Measurements from ENCODE around the gene SEPTIN8.

The SEPTIN8 gene

DNA sequence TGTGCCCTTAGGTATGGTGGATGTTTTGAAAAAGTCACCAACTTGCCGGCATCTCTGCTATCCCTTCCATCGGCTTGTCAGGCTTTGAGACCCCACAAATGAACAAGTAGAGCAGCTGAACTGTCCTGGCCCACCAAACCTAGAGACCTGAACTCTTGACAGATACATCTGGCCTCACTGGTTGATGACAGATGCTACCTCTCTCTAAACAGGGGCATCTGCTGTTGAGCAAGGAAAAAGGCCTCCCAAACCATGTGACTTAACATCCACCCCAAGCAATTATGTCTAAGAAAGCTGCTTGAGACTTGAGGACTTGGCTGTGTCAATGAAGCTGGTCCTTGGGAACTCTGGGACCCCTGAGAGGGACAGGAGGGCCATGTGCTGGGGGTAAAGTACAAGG is 27.5 kb downstream of the SEPTIN8 start:
- H3K4me1 ChIP-seq (ENCODE audit: insufficient read depth, low read length, poor library complexity, severe bottlenecking): no peaks in the 10 kb centered on the region
- no peaks in the 10 kb centered on the region for H3K36me3 ChIP-seq (ENCODE audit: insufficient read depth, low read length)
- H3K9me2 ChIP-seq (replicated peaks; ENCODE audit: low read depth, low read length): no peaks in the 10 kb centered on the region
- H3K27me3 ChIP-seq (ENCODE audit: insufficient read depth, low read length, poor library complexity, severe bottlenecking): no peaks in the 10 kb centered on the region
- no peaks in the 10 kb centered on the region for H3K79me2 ChIP-seq (ENCODE audit: insufficient read depth, low read length)
- H4K20me1 ChIP-seq (ENCODE audit: insufficient read depth, low read length, poor library complexity, severe bottlenecking): no peaks in the 10 kb centered on the region
- H3K9me3 ChIP-seq (ENCODE audit: insufficient read depth, low read depth, low read length): no peaks in the 10 kb centered on the region
- no peak overlapping the region for H3K4me2 ChIP-seq (ENCODE audit: low read depth, low read length, poor library complexity, severe bottlenecking)
- H3K9ac ChIP-seq (ENCODE audit: low read depth, low read length, poor library complexity, severe bottlenecking): no peak overlapping the region
- no peak overlapping the region for H2AFZ ChIP-seq (ENCODE audit: low read length)
- no peak overlapping the region for H3K4me3 ChIP-seq (ENCODE audit: low read length, poor library complexity, severe bottlenecking)
- TF ChIP-seq EZH2phosphoT487 (IDR thresholded peaks at IDR 0.05; ENCODE audit: borderline replicate concordance): no peak
- TF ChIP-seq, protein P1, sequence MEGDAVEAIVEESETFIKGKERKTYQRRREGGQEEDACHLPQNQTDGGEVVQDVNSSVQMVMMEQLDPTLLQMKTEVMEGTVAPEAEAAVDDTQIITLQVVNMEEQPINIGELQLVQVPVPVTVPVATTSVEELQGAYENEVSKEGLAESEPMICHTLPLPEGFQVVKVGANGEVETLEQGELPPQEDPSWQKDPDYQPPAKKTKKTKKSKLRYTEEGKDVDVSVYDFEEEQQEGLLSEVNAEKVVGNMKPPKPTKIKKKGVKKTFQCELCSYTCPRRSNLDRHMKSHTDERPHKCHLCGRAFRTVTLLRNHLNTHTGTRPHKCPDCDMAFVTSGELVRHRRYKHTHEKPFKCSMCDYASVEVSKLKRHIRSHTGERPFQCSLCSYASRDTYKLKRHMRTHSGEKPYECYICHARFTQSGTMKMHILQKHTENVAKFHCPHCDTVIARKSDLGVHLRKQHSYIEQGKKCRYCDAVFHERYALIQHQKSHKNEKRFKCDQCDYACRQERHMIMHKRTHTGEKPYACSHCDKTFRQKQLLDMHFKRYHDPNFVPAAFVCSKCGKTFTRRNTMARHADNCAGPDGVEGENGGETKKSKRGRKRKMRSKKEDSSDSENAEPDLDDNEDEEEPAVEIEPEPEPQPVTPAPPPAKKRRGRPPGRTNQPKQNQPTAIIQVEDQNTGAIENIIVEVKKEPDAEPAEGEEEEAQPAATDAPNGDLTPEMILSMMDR (conservative IDR thresholded peaks at IDR 0.05; ENCODE audit: low read length): no peak
- H3F3A ChIP-seq (ENCODE audit: low read depth): no peaks in the 10 kb centered on the region

DNA sequence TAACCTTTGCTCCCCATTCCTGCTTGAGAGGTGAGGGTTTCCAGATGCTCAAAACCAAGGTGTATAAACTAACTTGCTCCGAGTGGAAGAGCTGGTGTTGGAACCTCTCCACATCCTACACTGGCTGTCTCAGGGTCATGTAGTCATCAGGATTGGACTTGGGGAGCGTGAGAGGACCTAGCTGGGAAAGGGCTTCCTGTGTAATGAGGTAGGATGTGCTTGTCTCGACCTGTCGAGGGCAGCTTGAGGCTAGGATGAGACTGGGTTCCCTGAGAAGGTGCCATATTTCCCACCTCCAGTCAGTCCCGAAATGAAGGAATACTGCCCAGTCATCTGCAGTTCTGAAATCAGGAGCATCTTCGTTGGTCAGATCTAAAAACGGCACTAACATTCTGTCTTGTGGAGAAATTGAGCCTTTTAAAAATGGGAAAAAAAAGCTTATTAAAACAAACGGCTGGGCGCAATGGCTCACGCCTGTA is 28.5 kb downstream of the SEPTIN8 start:
- no peaks in the 10 kb centered on the region for H4K20me1 ChIP-seq (ENCODE audit: insufficient read depth, low read length, poor library complexity, severe bottlenecking)
- H3K27me3 ChIP-seq (ENCODE audit: insufficient read depth, low read length, poor library complexity, severe bottlenecking): no peaks in the 10 kb centered on the region
- H3K9me2 ChIP-seq (replicated peaks; ENCODE audit: low read depth, low read length): no peaks in the 10 kb centered on the region
- H2AFZ ChIP-seq (ENCODE audit: low read length): no peak overlapping the region
- H3K9ac ChIP-seq (ENCODE audit: low read depth, low read length, poor library complexity, severe bottlenecking): no peak overlapping the region
- no peaks in the 10 kb centered on the region for H3K79me2 ChIP-seq (ENCODE audit: insufficient read depth, low read length)
- no peak overlapping the region for H3K4me2 ChIP-seq (ENCODE audit: low read depth, low read length, poor library complexity, severe bottlenecking)
- H3K36me3 ChIP-seq (ENCODE audit: insufficient read depth, low read length): no peaks in the 10 kb centered on the region
- H3K4me3 ChIP-seq (ENCODE audit: low read length, poor library complexity, severe bottlenecking): no peak overlapping the region
- H3K4me1 ChIP-seq (ENCODE audit: insufficient read depth, low read length, poor library complexity, severe bottlenecking): no peaks in the 10 kb centered on the region
- H3F3A ChIP-seq (ENCODE audit: low read depth): no peaks in the 10 kb centered on the region
- TF ChIP-seq, protein P1 (conservative IDR thresholded peaks at IDR 0.05; ENCODE audit: low read length): no peak
- no peak for TF ChIP-seq EZH2phosphoT487 (IDR thresholded peaks at IDR 0.05; ENCODE audit: borderline replicate concordance)
- H3K9me3 ChIP-seq (ENCODE audit: insufficient read depth, low read depth, low read length): no peaks in the 10 kb centered on the region

DNA sequence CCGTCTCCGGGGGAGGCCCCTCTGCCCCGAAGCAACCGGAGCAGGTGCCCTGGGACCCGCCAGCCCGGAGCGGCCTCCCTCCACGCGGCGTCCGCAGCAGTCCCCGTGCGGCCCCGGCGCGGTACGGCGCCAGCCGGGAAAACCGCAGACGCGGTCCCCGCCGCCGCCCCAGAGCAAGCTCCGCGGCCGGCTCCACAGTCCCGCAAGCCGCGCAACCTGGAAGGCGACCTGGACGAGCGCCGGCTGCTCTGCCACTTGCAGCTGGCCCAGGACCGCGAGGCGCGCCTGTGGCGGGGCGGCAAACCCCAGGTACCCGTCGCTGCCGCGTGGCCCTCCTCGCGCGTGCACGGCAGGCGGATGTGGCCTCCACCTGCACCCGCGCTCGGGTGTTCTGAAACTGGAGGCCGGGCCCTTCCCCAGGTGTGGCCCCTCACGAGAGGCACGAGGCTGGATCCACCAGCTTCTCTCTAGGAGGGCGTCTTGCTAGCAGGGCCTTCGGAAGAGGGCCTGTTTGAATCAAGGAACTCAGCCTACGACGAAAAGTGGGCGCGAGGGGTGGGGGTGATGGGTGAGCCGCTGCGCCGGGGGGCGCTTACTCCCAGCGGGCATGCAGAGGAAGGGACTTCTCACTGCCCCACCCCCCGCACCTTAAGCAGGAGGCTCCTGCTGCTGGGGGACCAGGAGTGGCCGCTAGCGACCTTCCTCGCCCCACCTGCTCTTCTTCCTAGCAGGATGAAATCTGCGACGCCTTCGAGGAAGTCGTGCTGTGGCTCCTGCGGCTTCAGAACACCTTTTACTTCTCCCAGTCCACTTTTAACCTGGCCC is 29.2 kb downstream of the SEPTIN8 start:
- Histone ChIP-seq H3K9ac (ENCODE audit: low read depth, low read length, poor library complexity, severe bottlenecking) (no peak overlapping the region), H3K9me2 (replicated peaks; ENCODE audit: low read depth, low read length) (no peaks in the 10 kb centered on the region), H4K20me1 (ENCODE audit: insufficient read depth, low read length, poor library complexity, severe bottlenecking) (no peaks in the 10 kb centered on the region), H3K36me3 (ENCODE audit: insufficient read depth, low read length) (no peaks in the 10 kb centered on the region), H3K4me3 (ENCODE audit: low read length, poor library complexity, severe bottlenecking) (no peak overlapping the region), H3K4me1 (ENCODE audit: insufficient read depth, low read length, poor library complexity, severe bottlenecking) (no peaks in the 10 kb centered on the region), H2AFZ (ENCODE audit: low read length) (no peak overlapping the region), H3K4me2 (ENCODE audit: low read depth, low read length, poor library complexity, severe bottlenecking) (no peak overlapping the region), H3K27me3 (ENCODE audit: insufficient read depth, low read length, poor library complexity, severe bottlenecking) (no peaks in the 10 kb centered on the region), H3F3A (ENCODE audit: low read depth) (no peaks in the 10 kb centered on the region), H3K9me3 (ENCODE audit: insufficient read depth, low read depth, low read length) (no peaks in the 10 kb centered on the region), H3K79me2 (ENCODE audit: insufficient read depth, low read length) (no peaks in the 10 kb centered on the region)
- no peak for TF ChIP-seq EZH2phosphoT487 (IDR thresholded peaks at IDR 0.05; ENCODE audit: borderline replicate concordance)
- TF ChIP-seq, protein P1 (conservative IDR thresholded peaks at IDR 0.05; ENCODE audit: low read length): no peak
